Neutrophil (primary cell): ENCODE data around the gene MEG3.
"Not testable (repeated sequence)": the region's sequence is repeated elsewhere in the genome, so short reads cannot be mapped to it uniquely, and the experiment has no call there.

ENCODE experiments used
- H3K27ac ChIP-seq: fragments of 200-600 bp; sonication (generic); 2 replicates; pipeline ENCODE4 v1.5.1; 2016; ENCODE audit warnings: mild to moderate bottlenecking, moderate library complexity
- H3K27me3 ChIP-seq: fragments of 200-600 bp; sonication (generic); 2 replicates; pipeline ENCODE4 v1.6.0; 2016; ENCODE audit warnings: mild to moderate bottlenecking
- H3K36me3 ChIP-seq: fragments of 200-600 bp; sonication (generic); 2 replicates; pipeline ENCODE4 v1.5.1; 2017
- H3K4me1 ChIP-seq, 2 experiments: fragments of 200-600 bp in 1 of 2; sonication (generic) in 1 of 2; 1 replicate in 1 of 2; 2 replicates in 1 of 2; pipeline versions ENCODE4 v1.5.1 to v1.6.1; 2013 to 2016; ENCODE audit warnings: low read depth in 1 of 2, low read length in 1 of 2, mild to moderate bottlenecking in 1 of 2, moderate library complexity in 1 of 2; ENCODE audit not compliant: control insufficient read depth in 1 of 2, insufficient read depth in 1 of 2
- H3K4me3 ChIP-seq, 2 experiments: fragments of 200-600 bp in 1 of 2; sonication (generic) in 1 of 2; 1 replicate in 1 of 2; 2 replicates in 1 of 2; pipeline ENCODE4 v1.5.1; 2013 to 2016; ENCODE audit warnings: low read depth in 1 of 2, low read length in 1 of 2, mild to moderate bottlenecking in 1 of 2, moderate library complexity in 1 of 2
- H3K9me3 ChIP-seq: fragments of 200-600 bp; sonication (generic); 2 replicates; pipeline ENCODE4 v1.5.1; 2016
- TF ChIP-seq, protein P1 (sequence below): fragments of 200-600 bp; sonication (generic); IDR thresholded peaks from 2 replicates; pipeline ENCODE4 v1.5.1; 2016; ENCODE audit warnings: antibody characterized with exemption

The MEG3 gene

DNA sequence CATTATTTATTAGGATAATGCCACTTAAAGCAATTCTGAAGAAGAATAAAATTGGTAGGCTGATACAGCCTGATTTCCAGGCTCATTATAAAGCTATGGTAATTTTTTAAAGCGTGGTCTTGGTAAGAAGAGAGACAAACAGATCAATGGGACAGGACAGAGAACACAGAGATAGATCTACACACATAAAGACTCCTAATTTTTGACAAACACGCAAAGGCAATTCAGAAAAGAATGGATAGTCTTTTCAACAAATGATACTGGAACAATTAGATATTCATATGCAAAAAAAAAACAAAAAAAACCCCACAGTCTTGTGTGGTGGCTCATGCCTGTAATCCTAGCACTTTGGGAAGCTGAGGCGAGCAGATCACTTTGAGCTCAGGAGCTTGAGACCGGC lies 25.9 kb upstream of the MEG3 start:
- Histone ChIP-seq H3K36me3 (no peaks in the 10 kb centered on the region), H3K4me3 (no peak overlapping the region), H3K27me3 (no peaks in the 10 kb centered on the region), H3K4me1 (no peaks in the 10 kb centered on the region), H3K9me3 (no peaks in the 10 kb centered on the region), H3K27ac (no peak overlapping the region)
- TF ChIP-seq, protein P1, sequence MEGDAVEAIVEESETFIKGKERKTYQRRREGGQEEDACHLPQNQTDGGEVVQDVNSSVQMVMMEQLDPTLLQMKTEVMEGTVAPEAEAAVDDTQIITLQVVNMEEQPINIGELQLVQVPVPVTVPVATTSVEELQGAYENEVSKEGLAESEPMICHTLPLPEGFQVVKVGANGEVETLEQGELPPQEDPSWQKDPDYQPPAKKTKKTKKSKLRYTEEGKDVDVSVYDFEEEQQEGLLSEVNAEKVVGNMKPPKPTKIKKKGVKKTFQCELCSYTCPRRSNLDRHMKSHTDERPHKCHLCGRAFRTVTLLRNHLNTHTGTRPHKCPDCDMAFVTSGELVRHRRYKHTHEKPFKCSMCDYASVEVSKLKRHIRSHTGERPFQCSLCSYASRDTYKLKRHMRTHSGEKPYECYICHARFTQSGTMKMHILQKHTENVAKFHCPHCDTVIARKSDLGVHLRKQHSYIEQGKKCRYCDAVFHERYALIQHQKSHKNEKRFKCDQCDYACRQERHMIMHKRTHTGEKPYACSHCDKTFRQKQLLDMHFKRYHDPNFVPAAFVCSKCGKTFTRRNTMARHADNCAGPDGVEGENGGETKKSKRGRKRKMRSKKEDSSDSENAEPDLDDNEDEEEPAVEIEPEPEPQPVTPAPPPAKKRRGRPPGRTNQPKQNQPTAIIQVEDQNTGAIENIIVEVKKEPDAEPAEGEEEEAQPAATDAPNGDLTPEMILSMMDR, result no peak

DNA sequence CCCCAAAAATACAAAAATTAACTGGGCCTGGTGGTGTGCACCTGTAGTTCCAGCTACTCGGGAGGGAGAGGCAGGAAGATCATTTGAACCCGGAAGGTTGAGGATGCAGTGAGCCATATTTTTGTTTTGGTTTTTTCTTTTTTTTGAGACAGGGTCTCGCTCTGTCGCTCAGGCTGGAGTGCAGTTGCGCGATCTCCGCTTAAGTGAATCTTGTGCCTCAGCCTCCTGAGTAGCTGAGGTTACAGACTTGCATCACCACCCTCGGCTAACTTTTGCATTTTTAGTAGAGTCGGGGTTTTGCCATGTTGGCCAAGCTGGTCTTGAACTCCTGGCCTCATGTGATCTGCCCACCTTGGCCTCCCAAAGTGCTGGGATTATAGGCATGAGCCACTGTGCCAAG lies 24.5 kb upstream of the MEG3 start:
- not testable (repeated sequence) for H3K4me1 ChIP-seq, H3K27me3 ChIP-seq

DNA sequence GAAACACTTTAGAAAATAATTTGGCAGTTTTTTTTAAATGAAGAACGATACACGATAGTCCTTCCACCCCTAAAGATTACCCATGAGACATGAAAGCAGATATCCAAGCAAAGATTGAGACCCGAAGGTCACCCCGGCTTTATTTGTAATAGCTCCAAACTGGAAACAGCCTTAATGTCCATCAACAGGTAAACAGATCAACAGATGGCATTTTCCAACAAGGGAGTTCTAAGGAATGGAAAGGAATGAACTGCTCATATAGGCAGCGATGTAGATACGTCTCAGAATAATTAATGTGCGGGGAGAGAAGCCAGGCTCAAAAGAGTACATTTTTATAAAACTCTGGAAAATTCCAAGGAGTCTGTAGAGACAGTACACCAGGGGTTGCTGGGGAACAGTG lies 23.7 kb upstream of the MEG3 start:
- no peaks in the 10 kb centered on the region for H3K4me1 ChIP-seq
- H3K4me3 ChIP-seq, result no peak overlapping the region
- no peaks in the 10 kb centered on the region for H3K9me3 ChIP-seq
- TF ChIP-seq, protein P1, result no peak
- no peak overlapping the region for H3K27ac ChIP-seq
- no peaks in the 10 kb centered on the region for H3K27me3 ChIP-seq
- no peaks in the 10 kb centered on the region for H3K36me3 ChIP-seq

More for the DNA sequence above, 24.5 kb upstream of the MEG3 start:
- H3K27ac ChIP-seq, H3K4me3 ChIP-seq, H3K36me3 ChIP-seq, H3K9me3 ChIP-seq: not testable (repeated sequence)

DNA sequence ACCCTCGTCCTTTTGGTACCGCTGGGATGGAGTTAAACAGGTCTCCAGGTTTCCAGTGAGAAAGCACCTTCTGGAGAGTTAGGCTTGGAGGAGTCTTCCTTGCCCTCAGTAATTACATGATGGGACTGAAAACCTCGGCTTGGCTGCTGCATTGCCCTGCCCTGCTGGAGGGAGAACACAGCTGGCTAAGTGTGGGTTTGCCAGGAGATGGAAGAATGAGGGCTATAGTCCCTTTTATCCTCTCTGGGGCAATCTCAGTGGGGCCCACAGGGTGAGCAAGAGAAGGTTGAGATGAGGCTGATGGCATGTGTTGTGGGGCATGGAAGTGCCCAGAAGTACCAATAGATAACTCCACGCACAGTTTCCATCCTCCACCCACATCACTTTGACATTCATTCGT lies 23.2 kb upstream of the MEG3 start:
- H3K27me3 ChIP-seq, result no peaks in the 10 kb centered on the region
- H3K4me3 ChIP-seq, result no peak overlapping the region
- H3K36me3 ChIP-seq, result no peaks in the 10 kb centered on the region
- TF ChIP-seq, protein P1, result no peak
- no peaks in the 10 kb centered on the region for H3K9me3 ChIP-seq
- no peaks in the 10 kb centered on the region for H3K4me1 ChIP-seq
- H3K27ac ChIP-seq, result no peak overlapping the region

- H3K27me3 ChIP-seq, result peaks cover under 1% of the 10 kb centered on the region
- H3K27ac ChIP-seq, result no peak overlapping the region
- no peaks in the 10 kb centered on the region for H3K4me1 ChIP-seq
- H3K36me3 ChIP-seq, result no peaks in the 10 kb centered on the region
- H3K9me3 ChIP-seq, result peaks cover 4% of the 10 kb centered on the region
- TF ChIP-seq, protein P1, result no peak
- no peak overlapping the region for H3K4me3 ChIP-seq
Measured at GRCh38 chr14:100803226-100803625, 22.7 kb upstream of the MEG3 start.

DNA sequence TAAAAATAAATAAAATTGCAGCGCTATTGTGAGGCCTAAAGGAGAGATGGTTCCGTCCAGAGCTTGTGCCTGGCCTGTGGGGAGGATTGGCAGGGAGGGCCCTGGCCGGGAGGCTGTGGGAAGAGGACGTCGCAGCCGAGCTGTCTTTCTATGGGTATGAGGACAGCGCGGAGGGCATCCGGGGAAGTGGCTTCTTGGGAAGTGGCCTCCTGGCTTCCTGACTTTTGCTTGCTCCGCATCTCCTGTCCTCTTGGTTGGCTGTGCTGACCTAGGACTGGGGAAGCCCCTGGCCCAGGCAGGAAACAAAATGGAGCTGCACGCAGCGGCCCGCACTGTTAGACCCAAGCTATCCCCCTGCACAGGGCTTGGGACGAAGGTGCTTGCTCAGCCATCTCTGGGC lies 22.2 kb upstream of the MEG3 start:
- TF ChIP-seq, protein P1, result no peak
- Histone ChIP-seq H3K36me3 (no peaks in the 10 kb centered on the region), H3K4me1 (no peaks in the 10 kb centered on the region), H3K27ac (no peak overlapping the region), H3K4me3 (no peak overlapping the region), H3K27me3 (peaks cover 5% of the 10 kb centered on the region), H3K9me3 (peaks cover 9% of the 10 kb centered on the region)
